Mesothelial cell of epicardium (in vitro differentiated cells): ENCODE measurements around the gene TATDN2. TPM values are rescaled to one million over a fixed set of nuclear protein-coding genes. Genes with fewer than 3 reads are reported as not detected.

Experiments used
- DNase-seq, 2 experiments: peaks; one replicate each; pipeline ENCODE4 v3.0.0; 2021; ENCODE audit warnings: low spot score in 2 of 2; ENCODE audit not compliant: unreplicated experiment in 2 of 2
- H3K27ac Mint-ChIP-seq: 2 replicates; pipeline ENCODE4 v1.8.0; 2021; ENCODE audit warnings: mixed read lengths
- H3K27me3 Mint-ChIP-seq: 2 replicates; pipeline ENCODE4 v1.8.0; 2021; ENCODE audit warnings: low read depth, mixed read lengths
- H3K36me3 Mint-ChIP-seq: 2 replicates; pipeline ENCODE4 v1.8.0; 2021; ENCODE audit warnings: mixed read lengths
- H3K4me1 Mint-ChIP-seq: 2 replicates; pipeline ENCODE4 v1.8.0; 2021; ENCODE audit warnings: mixed read lengths
- H3K4me3 Mint-ChIP-seq: 2 replicates; pipeline ENCODE4 v1.8.0; 2021; ENCODE audit warnings: mild to moderate bottlenecking, moderate library complexity, mixed read lengths
- H3K9me3 Mint-ChIP-seq: 2 replicates; pipeline ENCODE4 v1.8.0; 2021; ENCODE audit warnings: mixed read lengths
- total RNA-seq: library from RNA; stranded (reverse); gene quantifications from 3 replicates; pipeline ENCODE4 v1.2.1, GENCODE V29; 2021
- TF ChIP-seq, protein P1 (sequence below): fragments of 200-600 bp; sonication (generic); IDR thresholded peaks from one replicate; pipeline ENCODE4 v1.5.0; 2021; ENCODE audit warnings: antibody characterized with exemption; ENCODE audit not compliant: unreplicated experiment

TATDN2 gene
- total RNA-seq, 1 donor from 2014 or later, result 40.6 TPM

DNA sequence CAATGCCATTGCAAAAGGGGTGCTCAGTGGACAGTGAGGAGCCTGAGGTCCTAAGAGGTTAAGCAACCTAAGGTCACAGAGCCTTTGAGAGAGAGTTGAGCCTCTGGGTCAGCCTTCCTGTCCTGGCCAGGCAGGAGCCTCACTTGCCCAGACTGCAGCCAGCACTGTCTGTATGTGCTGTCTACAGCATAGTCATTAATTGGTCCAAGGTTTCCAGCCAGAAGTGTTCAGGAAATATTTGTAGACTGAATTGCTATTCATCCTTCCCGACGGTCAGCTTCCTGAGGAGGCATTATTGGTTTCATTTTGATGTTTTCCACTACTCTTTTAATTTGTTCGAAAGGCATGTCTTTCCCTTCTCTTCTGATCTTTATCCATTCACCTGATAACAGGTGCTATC lies 64.6 kb downstream of the TATDN2 start:
- no peak for DNase-seq
- no peaks in the 10 kb centered on the region for H3K9me3 Mint-ChIP-seq
- no peak overlapping the region for H3K27ac Mint-ChIP-seq
- no peaks in the 10 kb centered on the region for H3K27me3 Mint-ChIP-seq
- H3K4me1 Mint-ChIP-seq, result peaks cover 2% of the 10 kb centered on the region
- peaks cover 30% of the 10 kb centered on the region for H3K36me3 Mint-ChIP-seq
- H3K4me3 Mint-ChIP-seq, result no peak overlapping the region
- TF ChIP-seq, protein P1, sequence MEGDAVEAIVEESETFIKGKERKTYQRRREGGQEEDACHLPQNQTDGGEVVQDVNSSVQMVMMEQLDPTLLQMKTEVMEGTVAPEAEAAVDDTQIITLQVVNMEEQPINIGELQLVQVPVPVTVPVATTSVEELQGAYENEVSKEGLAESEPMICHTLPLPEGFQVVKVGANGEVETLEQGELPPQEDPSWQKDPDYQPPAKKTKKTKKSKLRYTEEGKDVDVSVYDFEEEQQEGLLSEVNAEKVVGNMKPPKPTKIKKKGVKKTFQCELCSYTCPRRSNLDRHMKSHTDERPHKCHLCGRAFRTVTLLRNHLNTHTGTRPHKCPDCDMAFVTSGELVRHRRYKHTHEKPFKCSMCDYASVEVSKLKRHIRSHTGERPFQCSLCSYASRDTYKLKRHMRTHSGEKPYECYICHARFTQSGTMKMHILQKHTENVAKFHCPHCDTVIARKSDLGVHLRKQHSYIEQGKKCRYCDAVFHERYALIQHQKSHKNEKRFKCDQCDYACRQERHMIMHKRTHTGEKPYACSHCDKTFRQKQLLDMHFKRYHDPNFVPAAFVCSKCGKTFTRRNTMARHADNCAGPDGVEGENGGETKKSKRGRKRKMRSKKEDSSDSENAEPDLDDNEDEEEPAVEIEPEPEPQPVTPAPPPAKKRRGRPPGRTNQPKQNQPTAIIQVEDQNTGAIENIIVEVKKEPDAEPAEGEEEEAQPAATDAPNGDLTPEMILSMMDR, result no peak

DNA sequence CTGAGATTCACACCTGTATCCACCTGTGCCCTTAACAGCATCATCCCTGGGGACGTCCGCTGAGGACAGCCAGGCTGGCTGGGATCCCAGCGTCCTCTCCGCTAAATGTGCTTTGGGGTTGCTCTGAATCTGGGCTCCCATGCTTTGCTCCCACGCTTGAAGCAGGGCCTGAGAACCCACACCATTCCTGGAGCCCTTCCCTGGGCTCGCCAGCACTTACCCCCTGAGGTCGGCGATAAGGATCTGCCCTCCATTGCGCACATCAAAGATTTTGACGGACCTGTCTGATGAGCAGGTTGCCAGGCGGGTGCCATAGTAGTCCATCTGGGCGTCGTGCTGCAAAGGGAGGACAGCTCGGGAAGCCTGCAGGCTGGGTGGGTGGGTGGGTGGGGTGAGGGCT lies 66.8 kb downstream of the TATDN2 start:
- Mint-ChIP-seq H3K36me3 (peaks cover 20% of the 10 kb centered on the region), H3K4me3 (no peak overlapping the region), H3K9me3 (no peaks in the 10 kb centered on the region), H3K27me3 (no peaks in the 10 kb centered on the region), H3K4me1 (peaks cover 11% of the 10 kb centered on the region), H3K27ac (no peak overlapping the region)
- TF ChIP-seq, protein P1, result no peak
- DNase-seq, result no peak

GRCh38 chr3:10315771-10316344 lies 67.6 kb downstream of the TATDN2 start:
- TF ChIP-seq, protein P1, result no peak
- Mint-ChIP-seq H3K4me1 (peaks cover 12% of the 10 kb centered on the region), H3K4me3 (no peak overlapping the region), H3K9me3 (no peaks in the 10 kb centered on the region), H3K36me3 (peaks cover 14% of the 10 kb centered on the region), H3K27ac (no peak overlapping the region), H3K27me3 (no peaks in the 10 kb centered on the region)
- no peak for DNase-seq

- peaks cover 9% of the 10 kb centered on the region for H3K36me3 Mint-ChIP-seq
- TF ChIP-seq, protein P1, result no peak
- H3K27me3 Mint-ChIP-seq, result no peaks in the 10 kb centered on the region
- H3K9me3 Mint-ChIP-seq, result no peaks in the 10 kb centered on the region
- H3K4me3 Mint-ChIP-seq, result no peak overlapping the region
- DNase-seq, result no peak
- peaks cover 13% of the 10 kb centered on the region for H3K4me1 Mint-ChIP-seq
- H3K27ac Mint-ChIP-seq, result no peak overlapping the region
Measured at GRCh38 chr3:10317311-10317960, 69.2 kb downstream of the TATDN2 start.

GRCh38 chr3:10317961-10318350 lies 69.7 kb downstream of the TATDN2 start:
- DNase-seq, result no peak
- no peak overlapping the region for H3K27ac Mint-ChIP-seq

More at GRCh38 chr3:10317961-10318350, 69.7 kb downstream of the TATDN2 start:
- TF ChIP-seq, protein P1, result no peak
- Mint-ChIP-seq H3K4me3 (peak overlapping the region; percentile 70), H3K9me3 (no peaks in the 10 kb centered on the region), H3K4me1 (peaks cover 13% of the 10 kb centered on the region), H3K36me3 (peaks cover 9% of the 10 kb centered on the region), H3K27me3 (no peaks in the 10 kb centered on the region)
